Stromal cell of bone marrow (primary cell): ENCODE data around the gene EPM2AIP1.
"Not testable (repeated sequence)": the region's sequence is repeated elsewhere in the genome, so short reads cannot be mapped to it uniquely, and the experiment has no call there.

Experiments used
- DNase-seq: peaks from one replicate; pipeline ENCODE4 v3.0.0-alpha.2; 2012; ENCODE audit warnings: low read depth

The EPM2AIP1 gene

DNA sequence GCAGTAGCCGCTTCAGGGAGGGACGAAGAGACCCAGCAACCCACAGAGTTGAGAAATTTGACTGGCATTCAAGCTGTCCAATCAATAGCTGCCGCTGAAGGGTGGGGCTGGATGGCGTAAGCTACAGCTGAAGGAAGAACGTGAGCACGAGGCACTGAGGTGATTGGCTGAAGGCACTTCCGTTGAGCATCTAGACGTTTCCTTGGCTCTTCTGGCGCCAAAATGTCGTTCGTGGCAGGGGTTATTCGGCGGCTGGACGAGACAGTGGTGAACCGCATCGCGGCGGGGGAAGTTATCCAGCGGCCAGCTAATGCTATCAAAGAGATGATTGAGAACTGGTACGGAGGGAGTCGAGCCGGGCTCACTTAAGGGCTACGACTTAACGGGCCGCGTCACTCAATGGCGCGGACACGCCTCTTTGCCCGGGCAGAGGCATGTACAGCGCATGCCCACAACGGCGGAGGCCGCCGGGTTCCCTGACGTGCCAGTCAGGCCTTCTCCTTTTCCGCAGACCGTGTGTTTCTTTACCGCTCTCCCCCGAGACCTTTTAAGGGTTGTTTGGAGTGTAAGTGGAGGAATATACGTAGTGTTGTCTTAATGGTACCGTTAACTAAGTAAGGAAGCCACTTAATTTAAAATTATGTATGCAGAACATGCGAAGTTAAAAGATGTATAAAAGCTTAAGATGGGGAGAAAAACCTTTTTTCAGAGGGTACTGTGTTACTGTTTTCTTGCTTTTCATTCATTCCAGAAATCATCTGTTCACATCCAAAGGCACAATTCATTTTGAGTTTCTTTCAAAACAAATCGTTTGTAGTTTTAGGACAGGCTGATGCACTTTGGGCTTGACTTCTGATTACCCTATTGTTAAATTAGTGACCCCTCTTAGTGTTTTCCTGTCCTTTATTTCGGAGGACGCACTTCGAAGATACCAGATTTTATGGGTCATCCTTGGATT lies 674 bp upstream of the EPM2AIP1 start, which contains the start of gene MLH1:
TSS of gene MLH1 (plus strand) at position 193 of the 958 bp plus-strand sequence. CDS start at position 223, 30 bp downstream.
- DNase-seq, result peak; percentile 100

DNA sequence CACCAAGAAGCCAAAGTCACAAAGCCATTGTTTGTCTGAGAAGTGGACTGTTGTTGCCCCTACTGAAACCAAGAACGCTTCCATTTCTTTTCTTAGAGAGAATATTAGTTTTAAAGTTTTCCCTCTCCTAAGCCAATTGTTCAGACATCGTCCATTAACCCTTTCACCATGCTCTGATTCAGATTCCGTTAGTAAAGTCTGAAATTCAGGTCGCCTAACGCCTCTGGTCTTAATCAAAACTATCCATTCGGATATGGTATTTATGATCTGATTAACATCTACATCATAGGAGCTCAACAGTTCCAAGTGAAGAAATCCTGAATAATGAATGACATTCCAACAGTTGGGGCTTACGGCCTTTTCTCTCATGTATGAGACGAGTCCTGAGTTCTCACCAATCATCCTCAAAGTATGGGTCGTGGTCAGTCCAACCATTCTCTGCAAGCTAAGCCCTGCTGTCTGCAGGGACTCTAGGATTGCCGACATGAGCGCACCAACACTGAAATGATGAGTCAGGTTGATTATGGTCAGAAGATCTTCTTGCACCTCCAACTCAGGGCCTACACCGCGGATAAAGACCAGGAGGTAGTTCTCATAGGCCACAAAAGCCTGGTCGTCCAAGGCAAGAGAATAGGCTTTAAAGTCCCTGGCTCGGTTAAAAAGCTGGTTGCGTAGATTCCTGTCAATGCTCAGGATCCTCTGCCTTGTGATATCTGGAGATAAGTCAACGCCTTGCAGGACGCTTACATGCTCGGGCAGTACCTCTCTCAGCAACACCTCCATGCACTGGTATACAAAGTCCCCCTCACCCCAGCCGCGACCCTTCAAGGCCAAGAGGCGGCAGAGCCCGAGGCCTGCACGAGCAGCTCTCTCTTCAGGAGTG lies 767 bp downstream of the EPM2AIP1 start:
- peak; percentile 47 for DNase-seq

DNA sequence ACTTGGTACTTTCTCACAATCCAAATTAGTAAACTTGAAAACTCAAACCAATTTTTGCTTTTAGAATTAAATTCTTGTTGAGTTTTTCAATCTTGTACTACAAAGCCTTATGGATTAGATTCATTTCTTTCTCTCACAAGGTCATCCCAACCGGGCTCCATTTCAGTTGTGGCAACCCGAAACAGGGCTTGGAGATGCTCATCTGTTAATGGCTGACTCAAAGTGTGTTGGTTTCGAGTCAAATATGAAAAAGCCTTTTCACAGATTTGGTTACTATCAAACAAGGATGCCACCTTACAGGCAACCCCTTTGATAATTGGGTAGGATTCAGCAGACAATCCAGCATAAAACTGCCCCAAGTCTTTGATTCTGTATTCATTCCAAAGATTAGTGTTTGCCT lies 1.8 kb downstream of the EPM2AIP1 start:
- no peak for DNase-seq

DNA sequence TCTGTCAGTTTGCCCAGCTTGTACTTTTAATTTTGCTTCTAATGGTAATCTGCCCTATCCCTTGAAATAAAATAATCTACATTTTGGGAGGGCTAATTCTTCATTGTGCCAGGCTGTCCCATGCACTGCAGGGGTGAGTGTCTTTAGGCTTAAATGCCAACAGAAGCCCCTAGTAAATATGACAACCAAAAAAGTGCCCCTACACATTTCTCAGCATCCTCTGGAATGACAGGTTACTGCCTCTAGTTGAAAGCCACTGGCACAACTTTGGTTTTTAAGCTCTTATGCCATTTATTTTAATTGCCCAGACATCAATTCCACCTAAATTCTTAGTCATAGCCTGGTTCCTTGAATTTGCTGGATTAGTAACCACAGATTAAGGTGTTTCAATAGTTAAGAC lies 3.4 kb downstream of the EPM2AIP1 start:
- no peak for DNase-seq

DNA sequence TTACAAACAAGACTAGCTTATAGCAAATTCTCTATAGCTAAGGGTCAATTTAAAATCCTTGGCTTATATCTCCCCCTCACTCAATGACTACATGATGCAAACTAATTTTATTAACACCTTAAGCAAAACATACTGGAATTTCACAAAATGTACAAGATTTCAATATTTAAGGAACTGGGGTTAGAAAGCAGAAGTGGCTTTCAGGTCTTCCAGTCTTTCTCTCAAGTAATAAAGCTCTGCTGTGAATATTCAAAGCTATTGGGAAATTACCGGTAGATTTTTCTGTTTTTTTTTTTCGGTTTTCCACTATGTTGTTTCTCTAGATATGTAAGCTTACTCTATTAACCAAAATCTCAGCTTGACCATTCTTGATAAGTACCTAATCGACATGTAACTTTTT lies 3.9 kb downstream of the EPM2AIP1 start:
- no peak for DNase-seq

DNA sequence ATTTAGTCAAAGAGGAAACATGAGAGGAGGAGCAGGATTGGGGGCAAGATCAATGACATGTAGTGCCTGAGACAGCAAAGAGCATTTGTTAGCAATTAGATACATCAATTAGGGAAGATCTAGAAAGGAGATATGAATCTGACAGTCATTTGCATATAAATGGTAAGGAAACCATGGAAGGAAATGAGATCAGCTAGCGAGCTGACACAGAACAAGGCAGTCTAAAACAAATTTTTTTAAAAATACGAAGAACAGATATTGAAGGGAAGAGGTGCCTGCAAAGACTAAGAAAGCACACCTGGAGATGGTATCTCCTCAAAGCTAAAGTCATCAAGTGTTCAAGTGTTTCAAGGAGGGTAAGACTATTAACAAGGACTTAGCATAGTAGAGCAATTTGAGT lies 4.6 kb downstream of the EPM2AIP1 start:
- DNase-seq, result no peak

DNA sequence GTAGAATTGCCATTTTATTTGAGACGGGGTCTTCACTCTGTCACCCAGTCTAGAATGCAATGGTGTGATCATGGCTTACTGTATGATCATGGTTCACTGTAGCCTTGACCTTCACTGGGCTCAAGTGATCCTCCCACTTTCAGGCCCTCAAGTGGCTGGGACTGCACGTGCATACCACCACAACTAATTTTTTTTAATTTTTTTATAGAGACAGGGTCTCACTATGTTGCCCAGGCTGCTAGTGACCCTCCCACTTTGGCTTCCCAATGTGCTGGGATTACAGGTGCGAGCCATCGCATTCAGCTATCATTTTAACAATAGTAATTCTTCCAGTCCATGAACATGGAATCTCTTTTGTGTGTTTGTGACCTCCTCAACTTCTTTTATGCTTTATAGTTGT lies 11.9 kb downstream of the EPM2AIP1 start:
- DNase-seq, result no peak

DNA sequence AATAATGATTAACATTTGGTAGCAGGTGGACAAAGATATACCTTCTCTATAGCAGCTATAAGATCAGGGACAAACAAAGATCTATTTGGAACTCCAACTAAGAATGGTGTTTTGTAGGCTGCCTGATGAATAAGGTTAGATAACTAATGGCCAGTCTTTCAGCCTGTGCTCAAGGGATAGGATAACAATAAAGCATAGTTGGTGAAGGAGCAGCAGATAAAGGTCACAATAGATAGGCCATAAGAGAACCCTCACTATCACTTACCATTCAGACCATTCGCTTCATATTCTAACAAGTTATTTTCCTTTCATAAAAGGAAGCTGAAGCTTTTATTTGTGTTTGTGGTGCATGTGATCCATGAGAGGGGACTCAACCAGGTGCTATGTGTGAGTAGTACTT lies 19.8 kb downstream of the EPM2AIP1 start:
- DNase-seq, result no peak

DNA sequence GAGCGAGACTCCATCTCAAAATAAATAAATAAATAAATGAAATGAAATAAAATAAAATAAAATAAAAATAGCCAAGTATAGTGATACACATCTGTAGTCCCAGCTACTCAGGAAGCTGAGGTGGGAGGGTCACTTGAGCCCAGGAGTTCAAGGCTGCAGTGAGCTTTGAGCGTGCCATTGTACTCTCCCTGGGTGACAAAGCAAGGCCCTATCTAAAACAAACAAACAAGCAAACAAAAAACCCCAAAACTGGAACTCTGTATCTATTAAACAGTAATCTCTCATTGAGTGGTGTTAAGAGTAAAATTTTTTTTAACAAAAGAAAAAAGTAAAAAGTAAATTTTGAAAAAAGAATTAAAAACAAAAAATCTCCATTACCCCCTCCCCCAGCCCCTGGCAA lies 20.8 kb downstream of the EPM2AIP1 start:
- DNase-seq, result no peak

DNA sequence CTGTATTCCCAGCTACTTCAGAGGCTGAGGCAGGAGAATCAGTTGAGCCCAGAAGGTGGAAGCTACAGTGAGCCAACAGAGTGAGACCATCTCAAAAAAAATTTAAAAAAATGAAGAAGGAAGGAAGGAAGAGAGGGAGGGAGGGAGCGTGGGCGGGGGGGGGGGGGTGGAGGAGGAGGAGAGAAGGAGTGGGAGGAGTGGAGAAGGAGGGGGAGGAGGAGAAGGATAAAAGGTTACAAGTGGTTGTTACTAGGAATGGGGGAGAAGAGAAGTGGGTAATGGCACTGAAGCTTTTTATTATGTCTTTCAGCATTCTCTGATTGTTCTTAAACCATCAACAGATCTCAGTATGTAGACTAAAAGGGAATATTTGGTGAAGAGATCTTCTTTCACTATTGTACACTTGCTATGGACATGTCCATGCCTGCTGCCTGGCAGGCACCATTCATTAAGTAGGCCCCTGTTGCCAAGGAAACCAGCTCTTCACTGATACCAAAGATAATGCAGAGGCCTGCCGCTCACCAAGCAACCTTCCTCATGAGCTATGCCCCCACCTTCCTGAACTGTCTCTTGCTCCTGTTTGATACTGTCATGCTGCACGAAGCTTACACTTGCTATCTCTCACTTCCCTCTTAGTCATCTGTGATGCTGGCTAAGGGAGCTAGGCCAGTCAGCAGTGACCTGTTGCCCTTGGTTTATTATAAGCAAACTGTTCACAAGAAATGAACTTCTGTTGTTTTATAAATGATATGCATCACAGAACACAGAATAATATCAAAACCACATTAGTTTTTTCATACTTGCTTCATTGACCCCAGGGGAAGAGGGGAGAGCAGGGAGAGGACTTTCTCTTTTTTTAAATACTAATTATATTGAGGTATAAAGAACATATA lies 23.1 kb downstream of the EPM2AIP1 start:
- peak; percentile 53 for DNase-seq

DNA sequence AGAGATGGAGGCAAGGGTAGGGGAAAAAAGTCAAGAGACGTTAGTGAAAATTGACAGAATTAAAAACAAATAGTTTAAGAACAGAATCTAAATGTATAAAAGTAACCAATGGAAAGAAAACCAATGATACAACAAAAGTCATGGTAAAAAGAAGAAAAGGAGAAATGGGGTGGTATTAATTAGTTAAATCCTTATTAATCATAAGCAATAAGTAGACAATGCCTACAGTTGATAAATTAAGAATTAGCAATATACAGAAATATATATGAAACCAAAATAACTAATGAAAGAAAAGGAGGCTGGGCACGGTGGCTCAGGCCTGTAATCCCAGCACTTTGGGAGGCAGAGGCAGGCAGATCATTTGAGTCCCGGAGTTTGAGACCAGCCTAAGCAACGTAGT lies 23.8 kb downstream of the EPM2AIP1 start:
- DNase-seq, result no peak

DNA sequence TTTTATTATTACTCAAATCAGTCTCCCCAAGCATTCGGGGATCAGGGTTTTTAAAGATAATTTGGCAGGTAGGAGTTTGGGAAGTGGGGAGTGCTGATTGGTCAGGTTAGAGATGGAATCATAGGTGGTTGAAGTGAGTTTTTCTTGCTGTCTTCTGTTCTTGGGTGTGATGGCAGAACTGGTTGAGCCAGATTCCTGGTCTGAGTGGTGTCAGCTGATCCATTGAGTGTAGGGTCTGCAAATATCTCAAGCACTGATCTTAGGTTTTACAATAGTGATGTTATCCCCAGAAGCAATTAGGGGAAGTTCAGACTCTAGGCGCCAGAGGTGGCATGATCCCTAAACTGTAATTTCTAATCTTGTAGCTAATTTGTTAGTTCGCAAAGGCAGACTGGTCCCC lies 27.5 kb downstream of the EPM2AIP1 start:
- DNase-seq, result no peak

DNA sequence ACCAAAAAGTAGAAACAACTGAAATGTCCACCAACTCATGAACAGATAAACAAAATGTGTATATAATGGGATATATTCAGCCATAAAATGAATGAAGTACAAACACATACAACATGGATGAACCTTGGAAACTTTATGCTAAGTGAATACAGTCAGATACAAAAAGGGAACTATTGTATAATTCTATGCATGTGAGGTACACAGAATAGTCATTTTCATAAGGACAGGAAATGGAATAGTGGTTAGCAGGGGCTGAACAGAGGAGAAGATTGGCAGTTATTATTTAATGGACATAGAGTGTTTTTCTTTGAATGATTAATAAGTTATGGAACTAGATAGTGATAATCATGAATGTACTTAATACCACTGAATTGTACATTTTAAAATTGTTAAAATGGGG lies 28.1 kb downstream of the EPM2AIP1 start:
- no peak for DNase-seq

DNA sequence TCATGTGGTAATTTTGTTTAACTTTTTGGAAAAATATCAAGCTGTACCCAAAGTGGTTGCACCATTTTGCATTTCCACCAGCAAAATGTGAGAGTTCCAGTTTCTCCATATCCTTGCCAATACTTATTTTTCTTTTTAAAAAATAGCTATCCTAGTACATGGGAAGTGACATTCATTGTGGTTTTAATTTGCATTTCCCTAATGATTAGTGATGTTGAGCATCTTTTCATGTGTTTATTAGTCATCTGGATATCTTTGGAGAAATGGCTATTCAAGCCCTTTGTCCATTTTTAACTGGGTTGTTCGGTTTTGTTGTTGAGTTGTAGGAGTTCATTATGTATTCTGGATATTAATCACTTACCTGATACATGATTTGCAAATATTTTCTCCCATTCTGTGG lies 28.6 kb downstream of the EPM2AIP1 start:
- DNase-seq, result no peak

DNA sequence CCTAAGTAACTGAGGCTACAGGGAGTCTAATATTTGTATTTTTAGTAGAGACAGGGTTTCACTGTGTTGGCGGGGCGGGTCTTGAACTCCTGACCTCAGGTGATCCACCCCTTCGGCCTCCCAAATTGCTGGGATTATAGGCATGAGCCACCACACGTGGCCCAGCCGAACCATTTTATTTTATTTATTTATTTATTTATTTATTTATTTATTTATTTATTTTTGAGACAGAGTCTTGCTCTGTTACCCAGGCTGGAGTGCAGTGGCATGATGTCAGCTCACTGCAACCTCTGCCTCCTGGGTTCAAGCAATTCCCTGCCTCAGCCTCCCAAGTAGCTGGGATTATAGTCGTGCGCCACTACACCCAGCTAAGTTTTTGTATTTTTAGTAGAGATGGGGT lies 29.9 kb downstream of the EPM2AIP1 start:
- not testable (repeated sequence) for DNase-seq

DNA sequence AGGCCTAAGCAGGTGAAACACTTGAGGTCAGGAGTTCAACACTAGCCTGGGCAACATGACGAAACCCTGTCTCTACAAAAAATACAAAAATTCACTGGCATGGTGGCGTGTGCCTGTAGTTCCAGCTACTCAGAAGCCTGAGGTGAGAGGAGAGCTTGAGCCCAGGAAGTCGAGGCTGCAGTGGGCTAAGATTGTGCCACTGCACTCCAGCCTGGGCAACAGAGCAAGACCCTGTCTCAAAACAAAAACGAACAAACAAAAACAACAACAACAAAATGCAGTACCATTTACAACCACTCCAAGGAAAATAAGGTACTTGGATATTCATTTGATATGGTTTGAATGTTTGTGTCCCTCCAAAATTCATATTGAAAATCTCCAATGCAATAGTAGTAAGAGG lies 32.4 kb downstream of the EPM2AIP1 start:
- DNase-seq, result no peak

DNA sequence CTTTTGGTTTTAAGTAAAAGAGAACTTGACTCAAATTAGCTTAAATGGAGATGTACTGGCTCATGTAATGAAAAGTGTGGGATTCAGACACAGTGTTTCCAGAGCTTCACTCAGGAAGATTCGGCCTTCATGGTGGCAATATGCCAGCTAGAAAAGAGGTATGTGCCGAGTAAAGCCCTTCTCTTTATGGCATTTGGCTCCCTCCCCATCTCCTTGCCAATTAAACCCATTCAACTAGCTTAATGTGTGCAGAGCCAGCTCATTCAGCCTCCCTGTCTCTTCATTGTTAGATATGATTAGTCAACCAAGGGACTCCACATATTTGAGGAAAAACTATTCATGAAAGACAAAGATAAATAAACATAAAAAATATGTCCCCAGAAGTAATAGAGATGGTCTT lies 33.1 kb downstream of the EPM2AIP1 start:
- no peak for DNase-seq

DNA sequence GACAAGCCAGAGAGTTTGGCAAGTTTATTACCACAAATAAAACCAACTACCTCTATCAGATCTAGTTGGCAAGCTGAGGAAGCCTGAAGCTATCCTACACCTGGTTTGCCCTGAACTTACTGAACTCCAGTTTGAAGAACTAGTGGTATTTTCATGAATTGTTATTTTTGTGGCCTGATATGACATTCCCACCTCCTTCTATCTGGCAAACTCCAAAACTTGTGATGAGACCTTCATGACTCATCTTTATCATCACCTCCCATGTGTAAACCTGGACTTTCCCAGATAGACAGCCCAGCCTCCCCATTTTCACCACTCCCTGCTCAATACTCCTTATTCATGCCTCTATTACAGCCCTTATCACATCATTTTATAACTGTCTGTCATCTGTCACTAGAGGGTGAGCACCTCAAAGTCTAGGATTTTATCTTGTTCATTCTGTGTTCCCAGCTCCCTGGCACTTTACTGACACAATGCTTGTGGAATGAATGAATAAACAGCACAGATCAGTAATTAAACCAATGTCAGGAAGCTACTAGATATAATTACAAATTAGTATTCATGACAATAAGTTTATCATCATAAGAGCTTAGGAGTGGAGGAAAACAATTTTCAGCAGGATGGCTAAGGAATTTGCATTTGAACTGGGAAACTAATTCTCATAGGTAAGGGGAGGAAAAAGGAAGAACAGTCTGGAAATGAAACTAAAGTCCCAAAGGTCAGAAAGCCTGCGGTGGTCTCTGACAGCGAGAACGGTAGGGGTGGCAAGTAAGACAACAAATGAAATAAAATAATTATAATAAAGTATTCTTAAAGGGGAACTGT lies 34.9 kb downstream of the EPM2AIP1 start:
- no peak for DNase-seq

DNA sequence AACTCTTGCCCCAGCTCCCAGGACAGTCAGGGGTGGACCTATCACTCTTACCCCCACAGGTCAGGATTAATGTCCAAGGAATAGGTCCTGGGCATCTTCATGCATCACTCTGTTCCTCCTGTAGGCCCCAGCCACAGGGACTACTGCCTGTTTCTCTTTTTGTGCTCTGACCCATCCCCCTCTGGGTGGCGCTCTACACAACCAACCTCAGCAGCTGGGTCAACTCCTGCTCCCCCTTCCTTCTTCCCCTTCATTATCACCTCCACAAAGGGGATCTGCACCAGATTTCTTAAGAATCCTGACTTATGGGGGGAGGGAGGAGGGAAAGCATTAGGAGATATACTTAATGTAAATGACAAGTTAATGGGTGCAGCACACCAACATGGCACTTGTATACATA lies 35.9 kb downstream of the EPM2AIP1 start:
- no peak for DNase-seq

DNA sequence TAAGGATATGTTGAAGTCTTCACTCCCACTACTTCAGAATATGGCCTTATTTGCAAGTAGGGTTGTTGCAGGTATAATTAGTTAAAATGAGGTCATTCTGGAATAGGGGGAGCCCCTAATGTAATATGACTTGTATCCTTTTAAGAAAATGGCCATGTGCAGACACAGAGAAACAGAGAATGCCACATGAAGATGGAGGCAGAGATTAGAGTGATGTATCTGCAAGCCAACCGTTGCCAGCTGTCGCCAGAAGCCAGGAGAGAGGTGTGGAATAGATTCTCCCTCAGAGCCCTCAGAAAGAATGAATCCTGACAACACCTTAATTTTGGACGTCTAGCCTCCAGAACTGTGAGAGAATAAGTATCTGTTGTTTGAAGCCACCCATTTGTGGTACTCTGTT lies 36.8 kb downstream of the EPM2AIP1 start:
- DNase-seq, result no peak
